H1 (cell line): Measurements from ENCODE around the gene FBLN2. TPM values are rescaled to one million over a fixed set of nuclear protein-coding genes. Genes with fewer than 3 reads are reported as not detected.

Experiments used
- CTCF ChIA-PET: fragments of 300-600 bp; sonication (Branson Sonifier 250); formaldehyde crosslinking; loops from one replicate; lab custom pipeline; 2021; ENCODE audit not compliant: partially characterized antibody; lab: Charles Lee
- POLR2A ChIA-PET: fragments of 300-600 bp; sonication (Branson Sonifier 250); formaldehyde crosslinking; loops from one replicate; lab custom pipeline; 2021; ENCODE audit warnings: inconsistent platforms; ENCODE audit not compliant: partially characterized antibody; lab: Charles Lee
- DNase-seq, 2 experiments: peaks; one replicate each; pipeline versions ENCODE4 v3.0.0 to v3.0.0-alpha.2; 2010 to 2022; ENCODE audit warnings: low spot score in 2 of 2, low read depth in 1 of 2, mixed read lengths in 1 of 2
- FAIRE-seq: peaks from 2 replicates; lab custom pipeline; 2011; peaks lifted over from hg19 to GRCh38; lab: Jason Lieb, UNC
- H2AFZ ChIP-seq: 2 replicates; pipeline ENCODE4 v1.8.1; 2012; ENCODE audit warnings: low read length, inconsistent platforms
- H2AK5ac ChIP-seq: 2 replicates; pipeline ENCODE4 v1.6.1; 2013; ENCODE audit warnings: low read depth, low read length
- H2BK120ac ChIP-seq: replicated peaks from 2 replicates; pipeline ENCODE3; 2013; ENCODE audit warnings: low read depth, low read length, inconsistent platforms
- H2BK12ac ChIP-seq: 2 replicates; pipeline ENCODE4 v1.6.1; 2013; ENCODE audit warnings: low read depth, low read length
- H2BK15ac ChIP-seq: 2 replicates; pipeline ENCODE4 v1.6.1; 2013; ENCODE audit warnings: low read length
- H2BK20ac ChIP-seq: 2 replicates; pipeline ENCODE4 v1.6.1; 2013; ENCODE audit warnings: low read length
- H2BK5ac ChIP-seq: 2 replicates; pipeline ENCODE4 v1.6.1; 2013; ENCODE audit warnings: low read depth, low read length
- H3K14ac ChIP-seq: 2 replicates; pipeline ENCODE4 v1.6.1; 2013; ENCODE audit warnings: inconsistent platforms; ENCODE audit not compliant: insufficient read length
- H3K18ac ChIP-seq: 2 replicates; pipeline ENCODE4 v1.6.1; 2013; ENCODE audit warnings: low read length; ENCODE audit errors: extremely low read depth
- H3K23ac ChIP-seq: 2 replicates; pipeline ENCODE4 v1.6.1; 2013; ENCODE audit warnings: inconsistent platforms; ENCODE audit not compliant: insufficient read length
- H3K23me2 ChIP-seq: 2 replicates; pipeline ENCODE4 v1.6.1; 2013; ENCODE audit warnings: low read depth, low read length
- H3K27ac ChIP-seq: 2 replicates; pipeline ENCODE4 v1.6.1; 2011; ENCODE audit warnings: low read depth, low read length, inconsistent platforms
- H3K27me3 ChIP-seq, 4 experiments: replicated peaks in 1 of 4; 1 replicate in 1 of 4; 2 replicates in 3 of 4; pipeline versions ENCODE4 v1.6.1 to v1.8.1; 2011 to 2013; ENCODE audit warnings: low read length in 3 of 4, mild to moderate bottlenecking in 3 of 4, inconsistent platforms in 2 of 4, mixed read lengths in 2 of 4, moderate library complexity in 1 of 4; ENCODE audit not compliant: control insufficient read depth in 3 of 4, insufficient read depth in 3 of 4; ENCODE audit errors: extremely low read depth in 1 of 4
- H3K36me3 ChIP-seq, 4 experiments: 2 replicates each; pipeline versions ENCODE4 v1.6.1 to v1.8.1; 2011 to 2013; ENCODE audit warnings: mild to moderate bottlenecking in 4 of 4, low read length in 3 of 4, moderate library complexity in 2 of 4, control low read depth in 1 of 4, inconsistent platforms in 1 of 4; ENCODE audit not compliant: insufficient read depth in 4 of 4, control insufficient read depth in 2 of 4
- H3K4ac ChIP-seq: replicated peaks from 2 replicates; pipeline ENCODE3; 2013; ENCODE audit warnings: low read length, low read depth, mixed read lengths, inconsistent platforms; ENCODE audit not compliant: insufficient read length
- H3K4me1 ChIP-seq, 4 experiments: replicated peaks in 1 of 4; 1 replicate in 1 of 4; 2 replicates in 3 of 4; pipeline versions ENCODE4 v1.6.1 to v1.8.1; 2011 to 2013; ENCODE audit warnings: low read length in 3 of 4, inconsistent platforms in 2 of 4, mixed read lengths in 1 of 4; ENCODE audit not compliant: insufficient read depth in 4 of 4, control insufficient read depth in 3 of 4
- H3K4me2 ChIP-seq, 2 experiments: 2 replicates each; pipeline versions ENCODE4 v1.6.1 to v1.8.1; 2011 to 2013; ENCODE audit warnings: low read depth in 2 of 2, low read length in 2 of 2, control low read depth in 1 of 2, inconsistent platforms in 1 of 2, mild to moderate bottlenecking in 1 of 2; ENCODE audit not compliant: insufficient read depth in 1 of 2
- H3K4me3 ChIP-seq, 4 experiments: fragments of 200-600, 300-600 bp in 1 of 4; sonication (generic), shearing (Covaris generic), sonication (Bioruptor Twin) in 1 of 4; 2 replicates each; pipeline versions ENCODE4 v1.5.1 to v1.8.1; 2011 to 2016; ENCODE audit warnings: low read length in 4 of 4, low read depth in 3 of 4, control low read depth in 2 of 4, inconsistent platforms in 2 of 4, mild to moderate bottlenecking in 2 of 4, mixed read lengths in 1 of 4, moderate library complexity in 1 of 4; ENCODE audit not compliant: insufficient read depth in 2 of 4; ENCODE audit errors: extremely low read depth in 1 of 4
- H3K56ac ChIP-seq: replicated peaks from 2 replicates; pipeline ENCODE3; 2013; ENCODE audit warnings: low read depth, mild to moderate bottlenecking, mixed read lengths, low read length, inconsistent platforms; ENCODE audit not compliant: insufficient read length
- H3K79me1 ChIP-seq: 2 replicates; pipeline ENCODE4 v1.6.1; 2013; ENCODE audit warnings: low read depth, low read length, control low read depth
- H3K79me2 ChIP-seq, 2 experiments: 2 replicates each; pipeline versions ENCODE4 v1.6.1 to v1.8.1; 2012 to 2013; ENCODE audit warnings: low read length in 2 of 2, mild to moderate bottlenecking in 2 of 2, inconsistent platforms in 1 of 2; ENCODE audit not compliant: insufficient read depth in 2 of 2, control insufficient read depth in 1 of 2
- H3K9ac ChIP-seq, 4 experiments: replicated peaks in 1 of 4; 1 replicate in 1 of 4; 2 replicates in 3 of 4; pipeline versions ENCODE4 v1.6.1 to v1.8.1; 2011 to 2013; ENCODE audit warnings: low read depth in 3 of 4, low read length in 3 of 4, control low read depth in 2 of 4, mild to moderate bottlenecking in 2 of 4, moderate library complexity in 2 of 4, inconsistent platforms in 1 of 4; ENCODE audit errors: extremely low read depth in 1 of 4
- H3K9me3 ChIP-seq, 2 experiments: 2 replicates each; pipeline versions ENCODE4 v1.6.1 to v1.8.1; 2012 to 2013; ENCODE audit warnings: mild to moderate bottlenecking in 2 of 2, moderate library complexity in 2 of 2, control low read depth in 1 of 2, inconsistent platforms in 1 of 2, low read depth in 1 of 2, low read length in 1 of 2, mixed read lengths in 1 of 2; ENCODE audit not compliant: insufficient read depth in 2 of 2
- H4K20me1 ChIP-seq, 2 experiments: replicated peaks in 1 of 2; 2 replicates each; pipeline versions ENCODE3 to v1.8.1; 2011 to 2013; ENCODE audit warnings: inconsistent platforms in 2 of 2, low read length in 2 of 2, mild to moderate bottlenecking in 1 of 2; ENCODE audit not compliant: insufficient read depth in 2 of 2, control insufficient read depth in 1 of 2
- H4K5ac ChIP-seq: 2 replicates; pipeline ENCODE4 v1.6.1; 2013; ENCODE audit warnings: low read length, low read depth, mixed read lengths, inconsistent platforms; ENCODE audit not compliant: insufficient read length
- H4K8ac ChIP-seq: 2 replicates; pipeline ENCODE4 v1.8.0; 2013; ENCODE audit warnings: mild to moderate bottlenecking, moderate library complexity, low read length, inconsistent platforms; ENCODE audit not compliant: insufficient read depth; ENCODE audit errors: extremely low read depth
- H4K91ac ChIP-seq: replicated peaks from 2 replicates; pipeline ENCODE3; 2013; ENCODE audit warnings: low read length, mixed read lengths, inconsistent platforms; ENCODE audit not compliant: insufficient read length
- BCL11A ChIP-seq, 2 experiments: IDR thresholded peaks; one replicate each; pipeline ENCODE4 v1.6.1; 2011; ENCODE audit warnings: low read depth in 2 of 2, low read length in 2 of 2, mild to moderate bottlenecking in 2 of 2
- BRCA1 ChIP-seq: IDR thresholded peaks from 2 replicates; pipeline ENCODE4 v1.6.1; 2012; ENCODE audit warnings: low read depth, low read length, improper control_type of control experiment
- FOSL1 ChIP-seq: IDR thresholded peaks from 2 replicates; pipeline ENCODE4 v1.6.1; 2011; ENCODE audit warnings: mild to moderate bottlenecking, low read depth, low read length, moderate library complexity; ENCODE audit not compliant: insufficient read depth
- KDM5A ChIP-seq: fragments of 200-600 bp; IDR thresholded peaks from 2 replicates; pipeline ENCODE4 v1.7.1; 2012; ENCODE audit warnings: mild to moderate bottlenecking, low read length, inconsistent platforms, mixed read lengths
- SIRT6 ChIP-seq: IDR thresholded peaks from one replicate; pipeline ENCODE4 v1.7.1; 2012; ENCODE audit warnings: low read length, inconsistent platforms
- SIX5 ChIP-seq: IDR thresholded peaks from 2 replicates; pipeline ENCODE4 v1.6.1; 2011; ENCODE audit warnings: mild to moderate bottlenecking, low read depth, low read length
- SP1 ChIP-seq: IDR thresholded peaks from 2 replicates; pipeline ENCODE4 v1.6.1; 2011; ENCODE audit warnings: low read depth, low read length
- TAF1 ChIP-seq: IDR thresholded peaks from 2 replicates; pipeline ENCODE4 v1.6.1; 2011; ENCODE audit warnings: mild to moderate bottlenecking, low read depth, low read length
- TAF7 ChIP-seq: optimal IDR thresholded peaks from 2 replicates; pipeline ENCODE3; 2011; ENCODE audit warnings: low read depth, mild to moderate bottlenecking, inconsistent platforms, low read length, moderate library complexity, borderline replicate concordance
- WGBS, 2 experiments: shearing (Covaris generic) in 1 of 2; methylation state at CpG; one replicate each; pipeline versions ENCODE4 v1.1.6 to v1.1.7; 2013 to 2015; ENCODE audit warnings: low lambda C conversion rate in 2 of 2, mixed read lengths in 2 of 2, inconsistent platforms in 1 of 2, low coverage in 1 of 2, missing lambda C conversion rate in 1 of 2; ENCODE audit not compliant: insufficient replicate concordance in 2 of 2, insufficient coverage in 1 of 2, insufficient read length in 1 of 2; ENCODE audit errors: extremely low coverage in 1 of 2, missing lambda C conversion rate in 1 of 2; 5-methylcytosine and 5-hydroxymethylcytosine counted together
- polyA plus RNA-seq, 7 experiments: library from polyadenylated mRNA; depleted of rRNA in 3 of 7; stranded (reverse) in 5 of 7; unstranded in 2 of 7; fragments of >200 nt in 5 of 7; fragments of 200-250 nt in 2 of 7; gene quantifications; 1 replicate in 5 of 7; 2 replicates in 1 of 7; 4 replicates in 1 of 7; pipeline versions ENCODE4 v1.2.1 to v1.2.3, GENCODE V29; 2011 to 2013; ENCODE audit warnings: missing spikeins in 2 of 7, mixed read lengths in 2 of 7
- total RNA-seq: library from RNA; stranded (reverse); fragmentation: NEBNext Ultra II Directional; extraction: Animal tissue kit (Norgen Biotek cat#: 25700); gene quantifications from 2 replicates; pipeline ENCODE4 v1.2.1, GENCODE V29; 2021
- TF ChIP-seq, protein P1 (sequence below), 3 experiments: IDR thresholded peaks; 1 replicate in 2 of 3; 2 replicates in 1 of 3; pipeline versions ENCODE4 v1.5.1 to v1.6.1; 2011; ENCODE audit warnings: low read length in 3 of 3, mild to moderate bottlenecking in 3 of 3, inconsistent platforms in 2 of 3, low read depth in 1 of 3, moderate library complexity in 1 of 3; ENCODE audit not compliant: insufficient read depth in 1 of 3; ENCODE audit errors: control extremely low read depth in 1 of 3
- TF ChIP-seq, protein P2 (sequence below): IDR thresholded peaks from 2 replicates; pipeline ENCODE4 v1.6.1; 2011; ENCODE audit warnings: low read length, improper control_type of control experiment

FBLN2 gene
- total and polyA plus RNA-seq, 2 of the 8 experiments (the other 6 are each of a cell fraction or from before 2014, with no cell fraction given): 17.4 to 24.2 TPM

DNA sequence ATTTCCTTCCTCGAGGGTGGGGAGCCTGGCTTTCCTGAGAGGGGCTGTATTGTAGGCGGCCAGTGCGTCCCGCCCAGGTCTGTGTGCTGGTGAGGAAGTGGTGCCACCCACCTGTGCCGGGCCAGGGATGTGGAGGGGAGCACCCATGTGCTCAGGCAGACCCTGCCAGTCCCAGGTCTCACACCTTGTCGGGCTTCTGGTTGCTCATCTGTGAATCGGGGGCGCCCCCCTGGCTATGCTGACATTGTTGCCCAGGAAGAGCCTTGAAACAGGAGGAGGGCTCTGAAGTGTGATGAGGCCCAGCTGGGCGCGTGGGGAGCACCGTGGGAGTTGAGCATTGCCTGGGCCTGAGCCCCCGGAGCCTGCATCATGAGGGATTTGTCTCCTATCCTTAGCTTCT lies 4.8 kb downstream of the FBLN2 start:
- CTCF ChIA-PET: interaction anchor here (1.0 to 51.2 kb wide), 5 partner anchors 14 to 98 kb away, joined by 3 to 856 read pairs (median 3); no protein-coding TSS in a partner anchor
- H3K14ac ChIP-seq: no peak overlapping the region
- DNase-seq: no peak
- no peak for TF ChIP-seq SIX5
- TF ChIP-seq TAF1: no peak
- TF ChIP-seq, protein P1, sequence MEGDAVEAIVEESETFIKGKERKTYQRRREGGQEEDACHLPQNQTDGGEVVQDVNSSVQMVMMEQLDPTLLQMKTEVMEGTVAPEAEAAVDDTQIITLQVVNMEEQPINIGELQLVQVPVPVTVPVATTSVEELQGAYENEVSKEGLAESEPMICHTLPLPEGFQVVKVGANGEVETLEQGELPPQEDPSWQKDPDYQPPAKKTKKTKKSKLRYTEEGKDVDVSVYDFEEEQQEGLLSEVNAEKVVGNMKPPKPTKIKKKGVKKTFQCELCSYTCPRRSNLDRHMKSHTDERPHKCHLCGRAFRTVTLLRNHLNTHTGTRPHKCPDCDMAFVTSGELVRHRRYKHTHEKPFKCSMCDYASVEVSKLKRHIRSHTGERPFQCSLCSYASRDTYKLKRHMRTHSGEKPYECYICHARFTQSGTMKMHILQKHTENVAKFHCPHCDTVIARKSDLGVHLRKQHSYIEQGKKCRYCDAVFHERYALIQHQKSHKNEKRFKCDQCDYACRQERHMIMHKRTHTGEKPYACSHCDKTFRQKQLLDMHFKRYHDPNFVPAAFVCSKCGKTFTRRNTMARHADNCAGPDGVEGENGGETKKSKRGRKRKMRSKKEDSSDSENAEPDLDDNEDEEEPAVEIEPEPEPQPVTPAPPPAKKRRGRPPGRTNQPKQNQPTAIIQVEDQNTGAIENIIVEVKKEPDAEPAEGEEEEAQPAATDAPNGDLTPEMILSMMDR (IDR thresholded peaks at IDR 0.05; ENCODE audit: control extremely low read depth in 1 of 3, insufficient read depth in 1 of 3, low read depth in 1 of 3, low read length in 3 of 3): no peak
- no peak for TF ChIP-seq TAF7
- no peak for TF ChIP-seq BCL11A (IDR thresholded peaks at IDR 0.05; ENCODE audit: low read depth in 2 of 2, low read length in 2 of 2)
- TF ChIP-seq, protein P2, sequence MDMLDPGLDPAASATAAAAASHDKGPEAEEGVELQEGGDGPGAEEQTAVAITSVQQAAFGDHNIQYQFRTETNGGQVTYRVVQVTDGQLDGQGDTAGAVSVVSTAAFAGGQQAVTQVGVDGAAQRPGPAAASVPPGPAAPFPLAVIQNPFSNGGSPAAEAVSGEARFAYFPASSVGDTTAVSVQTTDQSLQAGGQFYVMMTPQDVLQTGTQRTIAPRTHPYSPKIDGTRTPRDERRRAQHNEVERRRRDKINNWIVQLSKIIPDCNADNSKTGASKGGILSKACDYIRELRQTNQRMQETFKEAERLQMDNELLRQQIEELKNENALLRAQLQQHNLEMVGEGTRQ: no peak
- TF ChIP-seq BRCA1: no peak
- TF ChIP-seq SIRT6: no peak
- no peak for TF ChIP-seq SP1
- no peak for TF ChIP-seq FOSL1
- no peak for TF ChIP-seq KDM5A

More for the DNA sequence above, 4.8 kb downstream of the FBLN2 start:
- Histone ChIP-seq H3K4me2 (no peak overlapping the region), H3K79me1 (0 out of 2 replicates have a peak, but pooled peaks cover 4% of the 10 kb centered on the region), H3K23ac (no peak overlapping the region), H2AFZ (no peak overlapping the region), H3K9me3 (no peaks in the 10 kb centered on the region), H3K23me2 (peaks cover 2% of the 10 kb centered on the region; the same call in 1 of the 2 replicates), H3K9ac (no peak overlapping the region), H3K36me3 (no peaks in the 10 kb centered on the region), H3K4ac (no peak overlapping the region), H4K8ac (no peak overlapping the region), H2BK120ac (no peak overlapping the region), H3K27ac (no peak overlapping the region), H2BK5ac (no peak overlapping the region), H3K27me3 (peaks cover 0 to 13% (median 11%) of the 10 kb centered on the region in 4 experiments; a peak in 5 of 7 replicates), H2AK5ac (no peak overlapping the region), H2BK15ac (no peak overlapping the region), H3K79me2 (no peaks in the 10 kb centered on the region), H3K56ac (no peak overlapping the region), H3K4me3 (no peak overlapping the region), H4K91ac (no peak overlapping the region), H3K18ac (no peak overlapping the region), H4K5ac (no peak overlapping the region), H3K4me1 (peaks cover 0 to 21% (median 7%) of the 10 kb centered on the region in 4 experiments; a peak in 5 of 7 replicates), H4K20me1 (peaks cover 0 to 2% of the 10 kb centered on the region in 2 experiments), H2BK20ac (no peak overlapping the region), H2BK12ac (no peak overlapping the region)
- WGBS, 2 experiments: 83% methylated on average over 11 of the region's 12 CpGs; no CpG with 5 or more reads in 1 of the 2 experiments
- FAIRE-seq: no peak
- POLR2A ChIA-PET: no interaction called here
